Keratinocyte (primary cell): ENCODE data around the gene OASL. TPM values are rescaled to one million over a fixed set of nuclear protein-coding genes. Genes with fewer than 3 reads are reported as not detected.

ENCODE experiments used
- DNase-seq: peaks from one replicate; pipeline ENCODE4 v3.0.0-alpha.2; 2011; ENCODE audit warnings: low read depth, missing footprints, low spot score
- FAIRE-seq: peaks from 2 replicates; lab custom pipeline; 2011; peaks lifted over from hg19 to GRCh38; lab: Jason Lieb, UNC
- H2AFZ ChIP-seq: 2 replicates; pipeline ENCODE4 v1.6.0; 2012; ENCODE audit warnings: low read length, control low read depth, inconsistent platforms; ENCODE audit not compliant: control insufficient read depth
- H3K27ac ChIP-seq: 2 replicates; pipeline ENCODE4 v1.5.1; 2011; ENCODE audit warnings: low read length; ENCODE audit not compliant: control insufficient read depth, insufficient read depth
- H3K27me3 ChIP-seq: 3 replicates; pipeline ENCODE4 v1.6.0; 2011; ENCODE audit warnings: low read length; ENCODE audit not compliant: control insufficient read depth, insufficient read depth; ENCODE audit errors: extremely low read depth
- H3K36me3 ChIP-seq, 2 experiments: 2 replicates in 1 of 2; 3 replicates in 1 of 2; pipeline ENCODE4 v1.5.1; 2011; ENCODE audit warnings: low read length in 2 of 2, mild to moderate bottlenecking in 1 of 2; ENCODE audit not compliant: control insufficient read depth in 2 of 2, insufficient read depth in 2 of 2; ENCODE audit errors: extremely low read depth in 1 of 2
- H3K4me1 ChIP-seq: 3 replicates; pipeline ENCODE4 v1.5.1; 2011; ENCODE audit warnings: low read length; ENCODE audit not compliant: control insufficient read depth, insufficient read depth; ENCODE audit errors: extremely low read depth
- H3K4me2 ChIP-seq: 3 replicates; pipeline ENCODE4 v1.6.0; 2011; ENCODE audit warnings: low read depth, low read length; ENCODE audit not compliant: control insufficient read depth, insufficient read depth; ENCODE audit errors: extremely low read depth
- H3K4me3 ChIP-seq, 3 experiments: fragments of 200-600 bp in 1 of 3; sonication (generic) in 1 of 3; 2 replicates in 2 of 3; 3 replicates in 1 of 3; pipeline ENCODE4 v1.5.1; 2011 to 2016; ENCODE audit warnings: low read length in 3 of 3, mild to moderate bottlenecking in 3 of 3, control low read depth in 2 of 3, inconsistent platforms in 1 of 3, low read depth in 1 of 3, mixed read lengths in 1 of 3, mixed run types in 1 of 3, moderate library complexity in 1 of 3; ENCODE audit not compliant: control insufficient read depth in 2 of 3, insufficient read depth in 2 of 3; ENCODE audit errors: extremely low read depth in 1 of 3
- H3K79me2 ChIP-seq: 2 replicates; pipeline ENCODE4 v1.6.0; 2012; ENCODE audit warnings: low read length; ENCODE audit not compliant: control insufficient read depth, insufficient read depth
- H3K9ac ChIP-seq: 3 replicates; pipeline ENCODE4 v1.6.0; 2011; ENCODE audit warnings: low read length; ENCODE audit not compliant: control insufficient read depth, insufficient read depth; ENCODE audit errors: extremely low read depth
- H3K9me1 ChIP-seq: 3 replicates; pipeline ENCODE4 v1.6.0; 2011; ENCODE audit warnings: low read length; ENCODE audit not compliant: control insufficient read depth, insufficient read depth; ENCODE audit errors: extremely low read depth
- H3K9me3 ChIP-seq: 2 replicates; pipeline ENCODE4 v1.5.1; 2012; ENCODE audit warnings: low read depth, low read length; ENCODE audit not compliant: control insufficient read depth
- H4K20me1 ChIP-seq: 3 replicates; pipeline ENCODE4 v1.6.0; 2011; ENCODE audit warnings: low read length; ENCODE audit not compliant: control insufficient read depth, insufficient read depth; ENCODE audit errors: extremely low read depth
- EZH2 ChIP-seq: IDR thresholded peaks from one replicate; pipeline ENCODE4 v1.6.1; 2012; ENCODE audit warnings: inconsistent platforms, mild to moderate bottlenecking, low read length, moderate library complexity
- dilution Hi-C: fragments of 300-500 bp; cut with MboI; formaldehyde crosslinking; loops from one replicate; pipeline ENCODE4 v1.7.0; 2020; ENCODE audit warnings: low sequenced_read_pairs; ENCODE audit not compliant: extremely low pct_ligation_motif_present
- polyA plus RNA-seq, 5 experiments: library from polyadenylated mRNA; depleted of rRNA in 3 of 5; stranded (reverse) in 3 of 5; stranded (forward) in 1 of 5; unstranded in 1 of 5; fragments of >200 nt; gene quantifications; 1 replicate in 1 of 5; 2 replicates in 3 of 5; 3 replicates in 1 of 5; pipeline versions ENCODE4 v1.2.1 to v1.2.3, GENCODE V29; 2011 to 2012; ENCODE audit warnings: missing spikeins in 2 of 5, low read depth in 1 of 5, low replicate concordance in 1 of 5
- TF ChIP-seq, protein P1 (sequence below), 3 experiments: IDR thresholded peaks in 1 of 3; conservative IDR thresholded peaks in 1 of 3; optimal IDR thresholded peaks in 1 of 3; 2 replicates in 2 of 3; 3 replicates in 1 of 3; pipeline versions ENCODE3 to v1.5.1; 2011; ENCODE audit warnings: low read length in 3 of 3, mild to moderate bottlenecking in 3 of 3, moderate library complexity in 2 of 3, control low read depth in 1 of 3, inconsistent platforms in 1 of 3; ENCODE audit not compliant: insufficient read depth in 2 of 3; ENCODE audit errors: extremely low read depth in 1 of 3

The OASL gene
- polyA plus RNA-seq, 1 donor (not counting 4 experiments of a cell fraction or from before 2014, with no cell fraction given) = 3.6 TPM

- Histone ChIP-seq H3K9me1 (no peaks in the 10 kb centered on the region), H3K9ac (no peak overlapping the region), H2AFZ (no peak overlapping the region), H3K4me1 (no peaks in the 10 kb centered on the region), H3K36me3 (no peaks in the 10 kb centered on the region), H3K4me2 (no peak overlapping the region), H3K79me2 (no peaks in the 10 kb centered on the region), H3K27ac (no peak overlapping the region), H3K9me3 (no peaks in the 10 kb centered on the region), H4K20me1 (no peaks in the 10 kb centered on the region), H3K27me3 (peaks cover 7% of the 10 kb centered on the region), H3K4me3 (no peak overlapping the region)
- no peak for TF ChIP-seq EZH2
- TF ChIP-seq, protein P1, sequence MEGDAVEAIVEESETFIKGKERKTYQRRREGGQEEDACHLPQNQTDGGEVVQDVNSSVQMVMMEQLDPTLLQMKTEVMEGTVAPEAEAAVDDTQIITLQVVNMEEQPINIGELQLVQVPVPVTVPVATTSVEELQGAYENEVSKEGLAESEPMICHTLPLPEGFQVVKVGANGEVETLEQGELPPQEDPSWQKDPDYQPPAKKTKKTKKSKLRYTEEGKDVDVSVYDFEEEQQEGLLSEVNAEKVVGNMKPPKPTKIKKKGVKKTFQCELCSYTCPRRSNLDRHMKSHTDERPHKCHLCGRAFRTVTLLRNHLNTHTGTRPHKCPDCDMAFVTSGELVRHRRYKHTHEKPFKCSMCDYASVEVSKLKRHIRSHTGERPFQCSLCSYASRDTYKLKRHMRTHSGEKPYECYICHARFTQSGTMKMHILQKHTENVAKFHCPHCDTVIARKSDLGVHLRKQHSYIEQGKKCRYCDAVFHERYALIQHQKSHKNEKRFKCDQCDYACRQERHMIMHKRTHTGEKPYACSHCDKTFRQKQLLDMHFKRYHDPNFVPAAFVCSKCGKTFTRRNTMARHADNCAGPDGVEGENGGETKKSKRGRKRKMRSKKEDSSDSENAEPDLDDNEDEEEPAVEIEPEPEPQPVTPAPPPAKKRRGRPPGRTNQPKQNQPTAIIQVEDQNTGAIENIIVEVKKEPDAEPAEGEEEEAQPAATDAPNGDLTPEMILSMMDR (optimal IDR thresholded peaks at IDR 0.05 in 1 of 3, IDR thresholded peaks at IDR 0.05 in 1 of 3, conservative IDR thresholded peaks at IDR 0.05 in 1 of 3; ENCODE audit: extremely low read depth in 1 of 3, insufficient read depth in 2 of 3, low read length in 3 of 3) = no peak
- dilution Hi-C loops = no loop called here
- FAIRE-seq (no peak), DNase-seq (no peak)
These were observed 49.4 kb downstream of the OASL start for GRCh38 chr12:120989687-120990086.

GRCh38 chr12:120988658-120989057, 50.4 kb downstream of the OASL start:
- no peaks in the 10 kb centered on the region for H4K20me1 ChIP-seq
- dilution Hi-C loops = no loop called here
- H3K36me3 ChIP-seq = no peaks in the 10 kb centered on the region

More at GRCh38 chr12:120988658-120989057, 50.4 kb downstream of the OASL start:
- no peak overlapping the region for H3K9ac ChIP-seq
- H3K27ac ChIP-seq = no peak overlapping the region
- H3K9me3 ChIP-seq = no peaks in the 10 kb centered on the region
- DNase-seq (no peak), FAIRE-seq (no peak)
- no peak overlapping the region for H3K4me3 ChIP-seq
- H3K4me1 ChIP-seq = no peaks in the 10 kb centered on the region
- no peaks in the 10 kb centered on the region for H3K79me2 ChIP-seq
- H3K27me3 ChIP-seq = peaks cover 2% of the 10 kb centered on the region
- no peak overlapping the region for H3K4me2 ChIP-seq
- H2AFZ ChIP-seq = no peak overlapping the region
- H3K9me1 ChIP-seq = no peaks in the 10 kb centered on the region
- TF ChIP-seq, protein P1 (optimal IDR thresholded peaks at IDR 0.05 in 1 of 3, IDR thresholded peaks at IDR 0.05 in 1 of 3, conservative IDR thresholded peaks at IDR 0.05 in 1 of 3; ENCODE audit: extremely low read depth in 1 of 3, insufficient read depth in 2 of 3, low read length in 3 of 3) = no peak
- TF ChIP-seq EZH2 = no peak
